Measurements from ENCODE around the gene NACC2. TPM values are rescaled to one million over a fixed set of nuclear protein-coding genes. Genes with fewer than 3 reads are reported as not detected.

NACC2 gene
- total RNA-seq, 1 experiment from 2014 or later, result 34.4 TPM

GRCh38 chr9:135998016-135998380 lies 97.1 kb downstream of the NACC2 start:
- DNase-seq (ENCODE audit: low read depth), result no peak

GRCh38 chr9:135997090-135998015 lies 97.7 kb downstream of the NACC2 start:
- DNase-seq (ENCODE audit: low read depth), result no peak

DNA sequence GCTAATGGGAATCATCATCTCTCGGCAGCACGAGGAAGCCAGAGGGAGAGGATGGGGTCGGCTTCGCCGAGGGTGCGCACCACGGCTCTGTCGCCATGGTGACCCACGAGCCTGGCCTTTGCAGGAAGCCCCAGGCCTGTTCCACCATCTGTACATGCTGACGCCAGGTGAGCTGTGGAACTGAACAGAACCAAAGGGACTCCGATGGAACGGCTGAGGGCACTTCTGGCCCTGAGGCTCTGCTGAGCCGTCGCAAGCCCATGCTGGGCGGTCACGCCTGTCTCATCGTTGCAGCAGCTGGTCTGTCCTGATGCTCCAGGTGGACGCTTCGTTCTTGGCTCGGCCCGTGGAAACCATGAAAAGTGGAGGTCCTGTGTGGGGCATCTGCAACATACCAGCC lies 99.3 kb downstream of the NACC2 start:
- no peak for DNase-seq (ENCODE audit: low read depth)

DNA sequence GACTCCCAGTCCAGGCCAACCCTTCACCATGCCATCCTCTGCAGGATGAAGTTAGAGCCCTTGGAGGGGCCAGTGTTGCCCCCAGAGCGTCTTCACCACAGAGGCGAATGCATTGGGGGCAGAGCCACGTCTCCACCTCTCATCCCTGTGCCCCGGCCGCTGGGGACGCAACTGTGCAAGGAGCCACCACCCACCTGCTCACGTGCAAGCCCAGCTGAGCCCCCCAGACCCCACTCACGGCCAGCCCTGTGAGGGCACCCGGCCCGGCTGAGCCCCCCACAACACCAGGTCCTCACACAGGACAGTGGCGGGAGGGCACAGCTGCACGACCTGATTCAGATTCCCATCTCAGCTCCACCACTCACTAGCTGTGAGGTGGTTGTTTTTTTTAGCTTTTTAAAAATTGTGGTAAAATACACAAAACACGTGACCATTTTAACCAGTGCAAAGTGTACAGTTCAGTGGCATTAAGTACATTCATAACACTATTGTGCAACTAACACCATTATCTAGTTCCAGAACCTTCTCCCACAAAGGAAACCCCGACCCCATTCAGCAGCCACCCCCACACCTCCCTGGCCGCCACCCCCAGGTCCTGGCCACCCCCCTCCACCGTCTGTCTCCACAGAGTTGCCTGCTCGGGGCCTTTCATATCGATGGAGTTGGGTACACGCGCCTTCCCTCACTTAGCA lies 100.4 kb downstream of the NACC2 start:
- DNase-seq (ENCODE audit: low read depth), result peak; percentile 26

GRCh38 chr9:135993765-135994500 lies 101.2 kb downstream of the NACC2 start:
- no peak for DNase-seq (ENCODE audit: low read depth)

GRCh38 chr9:135993409-135993742 lies 101.7 kb downstream of the NACC2 start:
- no peak for DNase-seq (ENCODE audit: low read depth)

GRCh38 chr9:135992486-135993408 lies 102.3 kb downstream of the NACC2 start:
- peak; percentile 91 for DNase-seq (ENCODE audit: low read depth)

GRCh38 chr9:135991771-135992170 lies 103.3 kb downstream of the NACC2 start:
- DNase-seq (ENCODE audit: low read depth), result no peak

DNA sequence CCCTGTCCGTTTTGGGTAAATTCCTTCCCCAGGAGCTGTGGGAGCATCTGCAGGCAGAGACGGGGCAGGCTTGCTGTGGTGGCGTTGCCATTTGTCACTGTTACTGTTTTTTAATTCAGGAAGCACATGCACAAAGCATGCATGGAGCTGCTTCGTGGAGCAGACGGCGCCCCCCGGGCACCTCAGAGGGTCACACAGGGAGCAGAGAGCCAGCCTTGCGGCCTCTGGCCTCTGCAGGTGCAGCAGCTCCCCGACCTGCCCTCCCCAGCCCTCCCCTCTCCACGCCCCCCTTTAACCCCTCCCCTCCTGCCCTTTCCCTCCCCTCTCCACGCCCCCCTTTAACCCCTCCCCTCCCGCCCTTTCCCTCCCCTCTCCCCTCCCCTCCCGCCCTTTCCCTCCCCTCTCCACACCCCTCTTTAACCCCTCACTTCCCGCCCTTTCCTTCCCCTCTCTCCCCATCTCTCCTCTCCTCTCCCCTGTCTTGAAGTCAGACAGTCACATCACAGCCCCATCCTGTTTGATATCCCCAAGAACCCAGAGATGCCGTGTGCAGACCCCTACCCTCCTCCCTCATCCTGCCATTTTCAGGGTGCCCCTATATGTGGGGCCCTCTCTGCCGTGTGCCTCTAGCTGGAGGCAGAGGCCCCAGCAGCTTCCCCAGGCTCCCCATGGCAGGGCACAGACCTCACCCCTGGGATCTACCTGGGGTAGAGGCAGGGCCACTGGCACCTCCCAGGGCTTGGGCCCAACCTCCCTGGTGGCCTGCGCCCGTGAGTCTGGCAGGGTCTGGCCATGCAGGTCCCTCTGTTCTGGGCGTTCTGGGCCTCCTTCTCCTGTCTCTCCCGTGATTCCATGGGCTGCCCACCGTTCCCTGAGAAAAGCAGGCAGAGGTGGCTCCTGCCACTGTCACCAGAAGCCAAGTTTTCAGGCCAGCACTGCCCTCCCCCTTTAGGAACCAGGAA lies 104.3 kb downstream of the NACC2 start:
- DNase-seq (ENCODE audit: low read depth), result peak; percentile 63

GRCh38 chr9:135989722-135990467 lies 105.2 kb downstream of the NACC2 start:
- no peak for DNase-seq (ENCODE audit: low read depth)

- DNase-seq (ENCODE audit: low read depth), result no peak
These were observed 105.9 kb downstream of the NACC2 start for GRCh38 chr9:135989157-135989556.

GRCh38 chr9:135988493-135988892 lies 106.6 kb downstream of the NACC2 start:
- no peak for DNase-seq (ENCODE audit: low read depth)

DNA sequence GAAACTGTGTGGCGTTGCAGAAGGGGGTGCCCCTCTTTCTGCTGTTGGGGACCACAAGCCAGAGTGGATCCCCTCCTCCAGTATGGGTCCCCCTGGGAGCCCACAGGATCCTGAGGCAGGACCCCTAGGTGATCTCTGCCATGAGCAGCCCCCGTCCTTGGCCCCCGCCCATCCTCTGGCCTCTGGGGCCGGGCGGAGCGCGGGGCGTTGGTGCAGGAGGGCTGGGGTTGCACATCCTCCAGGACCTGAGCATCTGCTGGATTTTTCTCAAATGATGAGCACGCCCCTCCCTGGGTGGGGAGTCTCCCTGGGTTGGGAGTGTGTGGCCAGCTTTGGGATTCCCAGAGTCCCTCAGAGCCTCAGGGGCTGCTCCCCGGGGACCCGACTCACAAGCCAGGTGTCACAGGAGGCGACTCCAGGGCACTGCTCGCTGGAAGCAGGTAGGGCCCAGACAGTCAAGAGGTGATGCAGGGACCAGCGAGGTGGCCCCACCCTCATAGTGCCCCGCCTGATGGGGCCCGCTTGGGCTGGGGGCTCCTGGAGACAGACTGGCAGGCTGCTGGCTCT lies 107.2 kb downstream of the NACC2 start:
- DNase-seq (ENCODE audit: low read depth), result no peak

GRCh38 chr9:135986605-135987004 lies 108.5 kb downstream of the NACC2 start:
- no peak for DNase-seq (ENCODE audit: low read depth)

- DNase-seq (ENCODE audit: low read depth), result no peak
These were observed 109.2 kb downstream of the NACC2 start for GRCh38 chr9:135985889-135986288.

GRCh38 chr9:135985459-135985774 lies 109.7 kb downstream of the NACC2 start:
- DNase-seq (ENCODE audit: low read depth), result no peak

- DNase-seq (ENCODE audit: low read depth), result no peak
These were observed 110.9 kb downstream of the NACC2 start for GRCh38 chr9:135984072-135984710.

DNA sequence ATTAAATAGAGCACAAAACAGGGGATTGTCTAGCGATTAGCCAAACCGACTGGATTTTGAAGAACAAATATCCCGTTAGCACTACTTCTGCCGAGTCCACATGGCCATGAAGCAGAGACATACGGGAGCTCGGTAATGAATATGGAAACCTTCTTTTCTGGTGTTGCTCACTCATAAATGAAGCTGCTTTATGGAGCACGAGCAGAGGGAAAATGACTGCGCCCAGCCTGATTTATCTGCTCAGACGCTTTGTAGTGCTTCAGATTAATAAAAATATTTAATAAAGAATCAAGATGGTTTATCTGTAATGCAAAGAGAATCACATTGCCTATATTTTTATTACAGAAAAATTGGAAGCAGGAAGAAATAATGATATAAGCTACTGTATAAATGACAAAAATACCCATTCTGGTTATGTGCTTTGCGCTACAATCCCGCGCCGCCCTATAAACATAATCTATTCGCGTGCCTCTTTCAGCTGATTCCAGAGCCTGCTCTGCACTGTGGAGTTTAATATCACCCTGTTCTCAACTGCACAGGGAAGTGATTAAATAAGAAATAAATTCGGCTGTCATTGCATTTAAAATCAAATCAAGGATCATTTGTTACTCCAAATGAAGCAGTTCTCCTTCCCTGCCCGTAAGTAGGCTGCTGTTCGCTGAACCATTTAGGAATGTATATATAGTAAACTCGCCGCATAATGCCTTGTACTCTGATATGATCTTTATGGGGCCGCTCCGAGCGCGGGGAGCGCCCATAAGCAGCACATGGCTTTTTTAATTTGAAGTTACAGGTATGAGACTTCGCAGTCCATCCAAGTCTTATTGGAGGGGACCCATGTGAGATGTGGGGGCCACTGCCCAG lies 111.6 kb downstream of the NACC2 start:
- DNase-seq (ENCODE audit: low read depth), result no peak

All from LHCN-M2 (cell line).